ENCODE data around the gene ADRM1.

Gene ADRM1

GRCh38 chr20:62354031-62354808, 51.4 kb downstream of the ADRM1 start:
- Histone ChIP-seq H3K27me3 (ENCODE audit: low read length) (no peaks in the 10 kb centered on the region), H3K36me3 (ENCODE audit: low read length) (no peaks in the 10 kb centered on the region), H3F3A (ENCODE audit: insufficient read depth) (no peaks in the 10 kb centered on the region), H3K79me2 (ENCODE audit: insufficient read depth, low read length) (no peaks in the 10 kb centered on the region), H3K27ac (ENCODE audit: low read depth, low read length) (no peak overlapping the region), H4K20me1 (ENCODE audit: low read depth, low read length) (no peaks in the 10 kb centered on the region), H3K9ac (ENCODE audit: low read length) (no peak overlapping the region), H2AFZ (ENCODE audit: low read depth, low read length, severe bottlenecking) (no peak overlapping the region), H3K4me2 (ENCODE audit: low read depth, low read length, poor library complexity, severe bottlenecking) (no peak overlapping the region), H3K9me2 (replicated peaks; ENCODE audit: insufficient read depth, low read length) (no peaks in the 10 kb centered on the region), H3K4me3 (ENCODE audit: insufficient read depth, low read length, poor library complexity, severe bottlenecking) (no peak overlapping the region), H3K9me3 (ENCODE audit: insufficient read depth, low read length) (no peaks in the 10 kb centered on the region)
- no peak for TF ChIP-seq EZH2phosphoT487 (conservative IDR thresholded peaks at IDR 0.05; ENCODE audit: low read length)
- no peak for TF ChIP-seq CTCF (IDR thresholded peaks at IDR 0.05; ENCODE audit: insufficient read depth, low read length, poor library complexity, severe bottlenecking)

GRCh38 chr20:62354811-62355341, 52.1 kb downstream of the ADRM1 start:
- Histone ChIP-seq H3K9me2 (replicated peaks; ENCODE audit: insufficient read depth, low read length) (no peaks in the 10 kb centered on the region), H3K27me3 (ENCODE audit: low read length) (no peaks in the 10 kb centered on the region), H4K20me1 (ENCODE audit: low read depth, low read length) (no peaks in the 10 kb centered on the region), H3K27ac (ENCODE audit: low read depth, low read length) (no peak overlapping the region), H3K4me3 (ENCODE audit: insufficient read depth, low read length, poor library complexity, severe bottlenecking) (no peak overlapping the region), H3F3A (ENCODE audit: insufficient read depth) (no peaks in the 10 kb centered on the region), H3K9ac (ENCODE audit: low read length) (no peak overlapping the region), H3K4me2 (ENCODE audit: low read depth, low read length, poor library complexity, severe bottlenecking) (no peak overlapping the region), H2AFZ (ENCODE audit: low read depth, low read length, severe bottlenecking) (no peak overlapping the region), H3K9me3 (ENCODE audit: insufficient read depth, low read length) (no peaks in the 10 kb centered on the region), H3K79me2 (ENCODE audit: insufficient read depth, low read length) (no peaks in the 10 kb centered on the region), H3K36me3 (ENCODE audit: low read length) (no peaks in the 10 kb centered on the region)
- no peak for TF ChIP-seq EZH2phosphoT487 (conservative IDR thresholded peaks at IDR 0.05; ENCODE audit: low read length)
- TF ChIP-seq CTCF (IDR thresholded peaks at IDR 0.05; ENCODE audit: insufficient read depth, low read length, poor library complexity, severe bottlenecking), result no peak

- no peak for TF ChIP-seq EZH2phosphoT487 (conservative IDR thresholded peaks at IDR 0.05; ENCODE audit: low read length)
- TF ChIP-seq CTCF (IDR thresholded peaks at IDR 0.05; ENCODE audit: insufficient read depth, low read length, poor library complexity, severe bottlenecking), result no peak
- H3K9ac ChIP-seq (ENCODE audit: low read length), result no peak overlapping the region
- H3K4me2 ChIP-seq (ENCODE audit: low read depth, low read length, poor library complexity, severe bottlenecking), result no peak overlapping the region
- no peaks in the 10 kb centered on the region for H3K36me3 ChIP-seq (ENCODE audit: low read length)
- no peaks in the 10 kb centered on the region for H3F3A ChIP-seq (ENCODE audit: insufficient read depth)
- H3K9me2 ChIP-seq (replicated peaks; ENCODE audit: insufficient read depth, low read length), result no peaks in the 10 kb centered on the region
- H3K4me3 ChIP-seq (ENCODE audit: insufficient read depth, low read length, poor library complexity, severe bottlenecking), result no peak overlapping the region
- H2AFZ ChIP-seq (ENCODE audit: low read depth, low read length, severe bottlenecking), result no peak overlapping the region
- H3K27ac ChIP-seq (ENCODE audit: low read depth, low read length), result no peak overlapping the region
- no peaks in the 10 kb centered on the region for H3K79me2 ChIP-seq (ENCODE audit: insufficient read depth, low read length)
- H3K27me3 ChIP-seq (ENCODE audit: low read length), result no peaks in the 10 kb centered on the region
- H3K9me3 ChIP-seq (ENCODE audit: insufficient read depth, low read length), result no peaks in the 10 kb centered on the region
- no peaks in the 10 kb centered on the region for H4K20me1 ChIP-seq (ENCODE audit: low read depth, low read length)
Observed at GRCh38 chr20:62355516-62355877, 52.7 kb downstream of the ADRM1 start.

Data from SU-DHL-6 (cell line).